Uterus (tissue), 2 donors: ENCODE data around the gene RRP8.

Source experiments
- CTCF ChIP-seq, 4 experiments: fragments of 200-600 bp in 2 of 4; fragments of 450-650 bp in 2 of 4; sonication (generic) in 2 of 4; IDR thresholded peaks; one replicate each; pipeline ENCODE4 v1.5.1; 2016 to 2019; ENCODE audit warnings: antibody characterized with exemption in 4 of 4, mild to moderate bottlenecking in 2 of 4, moderate library complexity in 1 of 4
- POLR2A ChIP-seq, 2 donors: fragments of 450-650 bp; IDR thresholded peaks; one replicate each; pipeline ENCODE4 v1.6.1; 2016; ENCODE audit warnings: antibody characterized with exemption in 2 of 2, mild to moderate bottlenecking in 1 of 2, moderate library complexity in 1 of 2

- TF ChIP-seq CTCF (IDR thresholded peaks at IDR 0.05) (peak in 1 of 4 experiments; percentile 1), POLR2A (IDR thresholded peaks at IDR 0.05) (no peak)
Observed at GRCh38 chr11:6611963-6612212, 8.5 kb upstream of the RRP8 start.
